Measurements from ENCODE around the gene NUP133.
A peak's percentile ranks its signal among the peaks of the same experiment; 100 is the strongest.
"Not testable (repeated sequence)": the region's sequence is repeated elsewhere in the genome, so short reads cannot be mapped to it uniquely, and the experiment has no call there.

NUP133 gene

DNA sequence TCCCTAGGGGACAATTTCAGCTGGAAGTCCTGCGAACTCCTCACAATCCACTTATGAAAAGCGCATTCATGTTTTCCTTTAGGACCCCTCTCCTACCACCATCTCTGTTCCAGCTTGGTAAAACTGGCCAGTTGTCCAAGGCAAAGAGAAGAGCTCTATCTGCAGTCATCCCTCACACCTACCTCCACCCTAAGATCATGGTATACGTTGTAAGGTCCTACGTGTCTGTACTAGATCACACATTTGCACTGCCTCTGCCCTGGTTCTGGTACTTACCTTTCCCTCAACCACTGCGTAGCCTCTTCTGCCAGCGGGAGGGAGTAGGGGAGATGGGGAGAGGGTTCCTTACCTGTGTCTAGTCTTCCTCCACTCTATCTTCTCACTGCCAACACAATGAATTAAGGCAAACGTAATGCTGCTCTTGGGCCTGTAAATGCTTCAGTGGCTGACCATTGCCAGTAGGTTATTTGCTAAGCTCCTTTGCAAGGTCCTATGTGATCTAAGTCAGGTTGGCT lies 739 bp upstream of the NUP133 start:
- no peak for DNase-seq (ENCODE audit: low read depth)

DNA sequence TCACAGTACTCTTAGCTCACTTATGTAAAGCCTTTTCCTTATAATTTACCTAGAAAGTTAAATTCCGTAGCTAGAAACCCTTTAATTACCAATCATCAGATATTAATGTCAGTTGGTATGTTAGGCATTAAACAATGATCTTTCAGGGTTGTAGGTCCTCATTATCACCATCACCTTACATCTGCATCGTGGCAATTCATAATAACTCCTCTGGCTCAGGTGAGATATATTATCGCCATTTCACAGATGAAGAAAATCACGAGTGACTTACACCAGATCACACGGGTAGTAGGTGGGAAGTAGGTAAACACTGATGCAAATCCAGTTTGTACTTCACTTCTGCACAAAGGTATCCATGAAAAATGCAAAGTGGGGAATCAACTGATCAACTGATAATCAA lies 639 bp downstream of the NUP133 start:
- DNase-seq (ENCODE audit: low read depth), result no peak

DNA sequence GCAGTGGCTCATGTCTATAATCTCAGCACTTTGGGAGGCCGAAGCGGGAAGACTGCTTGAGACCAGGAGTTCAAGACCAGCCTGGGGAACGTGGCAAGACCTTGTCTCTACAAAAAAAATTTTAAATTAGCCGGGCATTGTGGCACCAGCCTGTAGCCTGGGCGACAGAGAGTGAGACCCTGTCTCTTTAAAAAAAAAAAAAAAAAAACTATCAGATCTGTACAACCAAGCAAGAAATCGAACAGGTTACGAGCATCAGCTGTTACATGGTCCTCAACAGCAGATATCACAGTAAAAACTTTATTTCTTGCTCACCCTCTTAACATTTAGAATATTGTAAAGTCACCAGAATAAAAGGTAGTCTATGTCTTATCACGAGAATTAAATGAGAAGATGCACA lies 1.5 kb downstream of the NUP133 start:
- DNase-seq (ENCODE audit: low read depth), result no peak

DNA sequence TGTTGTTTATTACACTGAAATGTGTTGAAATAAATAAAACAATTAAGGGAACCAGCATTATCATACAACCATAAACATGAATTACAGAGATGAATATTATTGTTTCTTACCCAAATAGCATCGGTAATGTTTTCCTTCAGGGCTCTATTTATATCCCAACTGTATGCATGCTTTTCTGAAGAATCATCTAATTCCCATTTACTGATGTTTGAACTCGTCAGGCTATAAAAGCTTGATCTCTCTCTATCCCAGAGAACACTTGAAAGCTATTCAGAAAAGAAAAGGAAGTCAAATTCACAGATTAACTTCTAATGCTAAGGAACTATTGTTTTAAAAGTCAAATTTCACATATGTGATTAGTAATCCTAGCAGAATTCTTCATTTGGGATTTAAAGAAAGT lies 12.4 kb downstream of the NUP133 start:
- no peak for DNase-seq (ENCODE audit: low read depth)

DNA sequence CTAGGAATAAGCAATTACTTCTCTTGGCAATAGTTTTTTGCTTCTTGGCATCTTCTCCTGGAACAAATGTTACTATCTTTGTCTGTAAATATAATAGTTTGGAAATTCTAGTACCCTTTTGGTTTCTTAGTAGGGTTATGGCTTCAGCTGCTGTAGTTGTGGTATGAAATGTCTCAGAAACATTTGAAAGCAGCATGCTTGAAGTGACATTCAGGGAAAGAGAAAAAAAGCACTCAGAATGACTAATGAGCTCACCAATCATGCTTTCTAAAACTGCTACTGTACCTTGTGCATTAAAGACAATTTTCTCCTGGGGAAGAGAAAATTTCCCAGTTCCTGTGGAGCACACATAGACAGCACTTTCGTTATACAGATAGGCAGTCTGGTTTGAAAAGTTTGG lies 21.0 kb downstream of the NUP133 start:
- no peak for DNase-seq (ENCODE audit: low read depth)

DNA sequence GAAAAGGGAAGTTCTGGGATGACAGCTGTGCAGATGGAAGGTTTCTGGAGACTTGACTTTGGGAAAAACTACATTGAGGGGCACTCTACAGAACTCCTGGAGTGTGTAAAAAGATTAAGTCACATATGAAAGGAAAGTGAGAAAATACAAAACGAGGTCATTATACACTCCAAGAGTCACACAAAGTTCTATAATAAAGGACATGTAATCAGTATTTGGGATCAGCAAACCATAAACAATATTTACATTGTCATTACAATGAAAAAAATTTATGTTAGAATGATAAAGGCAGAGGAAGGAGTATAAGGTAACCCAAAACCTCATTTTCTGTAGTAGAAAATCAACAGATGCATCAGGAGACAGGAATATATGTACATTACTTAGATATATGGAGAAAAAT lies 22.8 kb downstream of the NUP133 start:
- no peak for DNase-seq (ENCODE audit: low read depth)

DNA sequence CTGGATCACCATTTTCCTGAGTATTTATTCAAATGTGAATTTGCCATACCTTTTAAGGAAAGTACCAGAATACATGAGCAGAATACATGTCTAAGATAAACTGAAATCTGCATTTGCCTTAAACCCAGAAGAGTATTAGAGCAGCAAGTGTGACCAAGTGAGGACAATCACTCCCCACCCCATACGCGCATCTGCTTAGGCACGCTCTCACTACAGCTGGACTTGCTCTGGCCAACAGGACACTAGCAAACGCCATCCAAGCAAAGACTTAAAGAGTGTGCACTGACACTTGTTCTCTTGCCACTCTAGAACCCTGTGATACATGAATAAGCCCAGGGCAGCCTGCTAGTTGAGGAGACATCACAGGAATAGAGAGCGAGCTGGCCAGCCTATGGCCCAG lies 25.6 kb downstream of the NUP133 start:
- DNase-seq (ENCODE audit: low read depth), result no peak

DNA sequence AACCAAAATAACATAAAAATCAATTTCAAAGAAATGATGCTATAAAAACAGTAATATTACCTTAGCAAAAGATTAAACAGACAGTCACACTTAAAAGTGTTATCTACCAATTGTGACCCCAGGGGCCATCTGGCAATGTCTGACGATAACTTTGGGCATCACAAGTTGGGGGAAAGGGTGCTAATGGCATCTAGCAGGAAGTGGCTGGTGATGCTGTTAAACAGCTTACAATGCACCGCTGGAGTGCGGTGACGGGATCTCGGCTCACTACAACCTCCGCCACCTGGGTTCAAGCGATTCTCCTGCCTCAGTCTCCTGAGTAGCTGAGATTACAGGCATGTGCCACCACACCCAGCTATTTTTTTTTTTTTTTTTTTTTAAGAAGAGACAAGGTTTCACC lies 27.6 kb downstream of the NUP133 start:
- DNase-seq (ENCODE audit: low read depth), result no peak

DNA sequence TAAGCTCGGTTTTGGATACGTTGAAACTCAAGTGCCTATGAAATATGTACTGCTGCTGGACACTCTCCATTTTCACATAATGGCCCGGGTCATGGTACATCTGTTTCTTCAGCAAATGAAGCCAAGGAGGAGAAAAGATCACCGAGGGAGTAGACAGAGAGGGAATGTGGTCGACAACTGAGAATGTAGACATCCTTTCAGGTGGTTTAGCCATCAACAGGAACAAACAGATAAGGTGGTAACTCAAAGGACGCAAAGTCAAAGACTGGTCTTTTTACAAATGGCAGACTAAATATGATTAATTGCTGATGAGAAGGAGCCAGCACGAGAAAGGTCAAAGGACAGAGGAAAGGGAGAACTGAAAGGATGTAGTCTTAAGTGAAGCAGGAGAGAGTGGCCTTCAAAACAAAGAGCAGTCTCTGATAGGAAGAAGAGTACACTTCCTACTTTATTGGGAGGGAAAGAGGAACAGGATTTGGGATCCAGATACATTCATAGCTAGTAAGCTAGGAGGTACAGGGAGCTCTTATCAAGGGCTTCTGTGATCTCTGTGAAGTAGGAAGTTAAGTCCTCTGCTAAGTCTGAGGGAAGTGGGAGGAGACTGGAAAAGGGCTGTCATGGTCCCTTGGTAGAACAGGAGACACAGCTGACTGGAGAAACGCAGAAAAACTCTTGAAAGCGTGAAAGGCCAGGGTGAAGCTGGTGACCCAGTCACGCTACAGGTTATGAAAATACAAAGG lies 28.3 kb downstream of the NUP133 start:
- no peak for DNase-seq (ENCODE audit: low read depth)

DNA sequence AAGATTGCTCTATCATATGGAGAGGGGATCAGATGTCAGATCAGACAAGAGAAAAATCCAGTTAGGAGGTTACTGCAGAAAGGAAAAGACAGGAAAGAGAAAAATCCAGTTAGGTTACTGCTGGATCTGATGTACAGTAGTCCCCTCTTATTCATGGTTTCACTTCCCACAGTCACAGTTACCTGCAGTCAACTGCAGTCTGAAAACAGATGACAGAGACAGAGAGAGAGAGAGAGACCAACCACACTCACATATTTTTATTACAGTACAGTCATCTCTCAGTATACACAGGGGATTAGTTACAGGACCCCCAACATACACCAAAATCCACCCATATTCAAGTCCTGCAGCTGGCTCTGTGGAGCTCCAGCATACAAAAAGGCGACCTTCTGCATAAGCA lies 29.3 kb downstream of the NUP133 start:
- DNase-seq (ENCODE audit: low read depth), result no peak

DNA sequence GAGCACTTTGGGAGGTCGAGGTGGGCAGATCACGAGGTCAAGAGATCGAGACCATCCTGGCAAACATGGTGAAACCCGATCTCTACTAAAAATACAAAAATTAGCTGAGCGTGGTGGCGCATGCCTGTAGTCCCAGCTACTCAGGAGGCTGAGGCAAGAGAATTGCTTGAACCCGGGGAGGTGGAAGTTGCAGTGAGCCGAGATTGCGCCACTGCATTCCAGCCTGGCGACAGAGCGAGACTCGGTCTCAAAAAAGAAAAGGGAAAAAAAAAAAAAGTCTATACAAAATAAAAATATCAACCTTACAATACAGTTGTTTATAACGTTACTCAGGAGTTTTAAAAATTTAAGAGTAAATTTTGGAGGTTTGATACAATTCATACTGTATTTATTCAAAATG lies 32.3 kb downstream of the NUP133 start:
- not testable (repeated sequence) for DNase-seq (ENCODE audit: low read depth)

DNA sequence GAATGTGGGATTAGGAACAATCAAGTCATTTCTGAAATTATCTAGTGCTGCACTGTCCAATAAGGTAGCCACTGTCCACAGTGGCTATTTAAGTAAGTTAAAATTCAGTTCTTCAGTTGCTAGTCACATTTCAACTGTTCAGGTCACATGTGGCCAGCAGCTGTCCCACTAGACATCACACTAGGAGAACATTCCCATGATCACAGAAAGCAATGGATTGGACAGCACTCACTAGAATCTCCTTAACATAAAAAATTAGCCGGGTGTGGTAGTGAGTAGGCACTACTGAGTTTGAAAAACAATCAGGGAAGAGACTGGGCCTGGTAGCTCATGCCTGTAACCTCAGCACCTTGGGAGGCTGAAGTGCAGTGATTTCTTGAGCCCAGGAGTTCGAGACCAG lies 33.6 kb downstream of the NUP133 start:
- no peak for DNase-seq (ENCODE audit: low read depth)

DNA sequence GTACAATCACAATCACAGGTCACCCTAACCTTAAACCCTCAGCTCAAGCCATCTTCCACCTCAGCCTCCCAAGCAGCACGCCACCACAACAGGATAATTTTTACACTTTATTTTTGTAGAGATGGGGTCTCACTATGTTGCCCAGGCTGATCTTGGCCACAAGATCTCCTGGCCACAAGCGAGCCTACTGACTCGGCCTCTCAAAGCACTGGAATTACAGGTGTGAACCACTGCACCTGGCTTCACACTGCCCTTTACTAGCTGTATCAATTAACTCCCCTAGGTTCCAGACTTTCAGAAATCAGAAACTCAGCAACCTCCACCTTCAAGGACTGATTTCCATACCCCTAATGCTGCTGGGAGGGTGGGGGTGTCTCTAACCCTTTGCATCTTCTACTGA lies 37.0 kb downstream of the NUP133 start:
- no peak for DNase-seq (ENCODE audit: low read depth)

DNA sequence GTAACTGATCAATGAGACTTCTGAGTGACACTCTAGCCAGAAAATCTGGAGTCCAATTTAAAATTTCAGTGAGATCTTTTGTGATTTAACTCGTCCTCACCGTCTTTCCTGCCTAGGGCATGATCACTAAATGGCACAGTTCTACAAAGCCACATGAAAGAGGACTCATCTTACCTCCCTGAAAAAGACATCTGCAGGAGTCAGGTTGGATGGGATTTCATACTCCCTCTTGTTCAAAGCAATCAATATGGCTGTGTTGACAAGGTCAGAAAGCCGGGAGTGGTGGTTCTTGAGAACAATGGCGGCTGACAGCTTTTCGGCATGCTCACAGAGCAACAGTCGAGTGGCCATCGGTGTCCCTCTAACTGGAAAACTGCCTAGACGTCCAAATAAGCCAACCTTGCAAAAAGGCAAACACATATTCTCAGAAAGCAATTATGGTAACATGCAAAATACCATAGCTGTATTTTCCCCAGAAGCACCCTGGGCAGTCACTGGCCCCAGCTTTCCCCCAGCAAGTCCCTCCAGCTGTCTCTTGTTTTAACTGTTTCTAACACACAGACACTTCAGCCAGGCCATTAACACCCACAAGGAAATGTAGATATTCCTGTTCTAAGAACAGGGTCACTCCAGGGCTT lies 37.6 kb downstream of the NUP133 start:
- no peak for DNase-seq (ENCODE audit: low read depth)

DNA sequence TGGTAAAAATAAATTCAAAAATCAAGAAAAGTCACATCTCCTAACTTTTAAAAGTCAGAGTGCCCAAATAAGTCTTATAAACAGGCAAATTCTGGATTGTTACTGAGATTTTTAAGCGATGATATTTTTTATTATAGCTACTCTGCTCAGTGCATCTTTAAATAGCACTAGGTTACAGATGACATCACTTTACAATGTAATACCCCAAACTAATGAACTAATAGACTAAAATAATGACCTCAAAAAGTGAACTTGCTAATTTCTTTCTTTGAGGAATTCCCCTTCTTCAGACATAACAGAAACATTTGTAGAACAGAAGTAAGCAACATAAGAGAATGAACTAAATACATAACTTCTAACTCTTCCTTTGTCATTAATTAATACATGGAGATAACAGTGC lies 41.3 kb downstream of the NUP133 start:
- no peak for DNase-seq (ENCODE audit: low read depth)

DNA sequence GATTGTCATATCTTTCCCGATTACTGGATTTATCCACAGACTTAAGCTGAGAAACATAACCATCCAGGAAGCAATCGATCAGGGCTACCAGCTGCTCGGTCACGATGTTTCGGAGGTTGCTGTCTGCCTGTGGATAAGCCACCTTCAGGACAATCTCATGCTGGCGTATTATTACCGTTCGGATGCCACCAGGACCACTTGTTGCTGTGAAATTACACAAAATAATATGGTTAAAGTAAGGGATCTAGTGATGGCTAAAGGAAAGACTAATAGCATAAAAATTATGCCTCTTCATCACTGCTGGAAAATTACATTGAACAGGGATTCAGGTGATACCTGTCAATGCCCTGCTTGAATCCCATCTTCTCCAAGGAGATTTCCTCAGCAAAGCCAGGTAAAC lies 43.5 kb downstream of the NUP133 start:
- DNase-seq (ENCODE audit: low read depth), result no peak

DNA sequence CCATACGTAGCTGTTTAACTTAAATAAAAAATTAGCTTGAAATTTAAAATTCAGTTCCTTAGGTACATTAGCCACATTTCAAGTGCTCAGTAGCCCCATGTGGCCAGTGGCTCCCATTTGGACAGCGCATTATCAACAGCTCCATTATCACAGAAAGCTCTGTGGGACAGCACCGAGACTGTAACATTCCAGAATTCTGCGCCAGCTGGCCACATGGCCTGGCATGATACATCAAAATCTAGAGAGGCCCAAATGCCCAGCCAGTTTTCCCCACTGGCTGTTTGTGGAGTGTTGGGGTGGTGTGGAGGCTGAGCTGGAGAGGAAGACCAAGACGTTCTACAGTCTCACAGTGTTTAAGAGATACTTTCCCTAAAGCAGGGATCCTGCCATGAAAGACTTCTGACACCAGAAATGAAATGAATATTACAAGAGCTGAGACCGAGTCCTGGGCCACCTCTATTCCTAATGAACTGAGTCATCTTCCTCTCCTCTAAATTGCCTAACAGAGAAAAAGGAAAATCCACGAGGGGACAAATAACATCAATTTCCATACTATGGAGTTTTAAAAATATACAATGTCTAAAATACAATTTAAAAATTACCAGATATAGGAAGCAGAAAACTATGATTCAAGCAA lies 47.0 kb downstream of the NUP133 start:
- DNase-seq (ENCODE audit: low read depth), result no peak

DNA sequence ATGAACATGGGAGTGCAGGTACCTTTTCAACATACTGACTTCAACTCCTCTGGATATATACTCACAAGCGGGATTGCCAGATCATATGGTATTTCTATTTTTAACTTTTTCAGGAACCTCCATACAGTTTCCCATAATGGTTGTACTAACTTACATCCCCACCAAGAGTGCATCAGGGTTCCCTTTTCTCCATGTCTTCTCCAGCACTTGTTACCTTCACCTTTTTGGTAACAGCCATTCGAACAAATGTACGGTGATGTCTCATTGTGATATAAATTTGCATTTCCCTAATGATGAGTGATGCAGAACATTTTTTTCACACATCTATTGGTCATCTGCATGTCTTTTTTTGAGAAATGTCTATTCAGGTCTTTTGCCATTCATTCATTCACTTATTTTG lies 48.3 kb downstream of the NUP133 start:
- DNase-seq (ENCODE audit: low read depth), result no peak

DNA sequence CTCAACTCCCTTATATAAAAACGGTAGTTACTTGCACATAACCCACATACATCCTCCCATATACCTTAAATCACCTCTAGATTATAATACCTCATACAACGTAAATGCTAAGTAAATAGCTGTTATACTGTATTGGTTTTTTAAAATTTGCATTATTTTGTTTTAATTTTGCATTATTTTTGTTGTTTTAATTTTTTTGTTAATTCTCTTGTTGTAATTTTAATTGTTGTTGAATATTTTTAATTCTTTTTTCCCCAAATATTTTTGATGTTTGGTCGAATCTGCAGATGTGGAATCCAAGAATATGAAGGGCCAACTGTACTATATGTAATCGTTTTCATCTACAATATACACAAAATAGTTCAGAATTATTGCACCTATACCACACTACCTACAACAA lies 50.7 kb downstream of the NUP133 start:
- no peak for DNase-seq (ENCODE audit: low read depth)

DNA sequence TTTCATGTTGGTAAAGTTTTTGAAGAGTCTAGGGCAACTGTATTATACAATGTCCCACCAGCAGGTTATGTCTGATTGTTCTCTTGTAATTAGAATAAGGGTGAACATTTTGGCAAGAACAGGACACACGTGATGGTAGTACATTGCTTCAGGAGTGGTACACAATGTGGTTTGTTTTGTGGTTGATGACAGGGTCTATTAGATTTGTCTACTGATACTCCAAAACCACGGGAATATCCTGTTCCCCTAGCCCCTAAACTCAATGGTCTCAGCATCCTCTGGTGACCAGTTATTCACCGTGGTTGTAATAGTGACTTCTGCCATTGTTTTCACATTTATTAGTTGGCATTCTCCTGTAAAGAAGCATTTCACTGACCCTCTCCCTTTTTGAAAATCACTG lies 52.1 kb downstream of the NUP133 start:
- DNase-seq (ENCODE audit: low read depth), result peak; percentile 38

DNA sequence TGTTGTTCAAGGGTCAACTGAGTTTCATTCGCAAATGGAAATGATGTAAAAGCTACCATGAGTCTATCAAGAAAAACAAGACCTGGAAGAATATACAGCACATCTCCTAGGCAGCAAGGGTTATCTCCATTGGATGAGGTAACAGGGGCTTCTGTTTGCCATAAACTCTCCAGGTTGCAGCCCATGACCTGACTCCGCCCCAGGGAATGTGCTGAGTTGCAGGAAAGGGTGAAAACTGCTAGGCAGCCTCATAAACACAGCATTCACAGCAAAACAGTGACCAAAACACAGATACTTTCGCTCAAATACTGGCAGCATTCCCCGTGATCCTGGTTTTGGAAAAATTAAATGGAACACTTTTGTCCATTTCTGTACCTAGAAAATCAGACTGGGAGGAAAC lies 54.1 kb downstream of the NUP133 start:
- DNase-seq (ENCODE audit: low read depth), result no peak

DNA sequence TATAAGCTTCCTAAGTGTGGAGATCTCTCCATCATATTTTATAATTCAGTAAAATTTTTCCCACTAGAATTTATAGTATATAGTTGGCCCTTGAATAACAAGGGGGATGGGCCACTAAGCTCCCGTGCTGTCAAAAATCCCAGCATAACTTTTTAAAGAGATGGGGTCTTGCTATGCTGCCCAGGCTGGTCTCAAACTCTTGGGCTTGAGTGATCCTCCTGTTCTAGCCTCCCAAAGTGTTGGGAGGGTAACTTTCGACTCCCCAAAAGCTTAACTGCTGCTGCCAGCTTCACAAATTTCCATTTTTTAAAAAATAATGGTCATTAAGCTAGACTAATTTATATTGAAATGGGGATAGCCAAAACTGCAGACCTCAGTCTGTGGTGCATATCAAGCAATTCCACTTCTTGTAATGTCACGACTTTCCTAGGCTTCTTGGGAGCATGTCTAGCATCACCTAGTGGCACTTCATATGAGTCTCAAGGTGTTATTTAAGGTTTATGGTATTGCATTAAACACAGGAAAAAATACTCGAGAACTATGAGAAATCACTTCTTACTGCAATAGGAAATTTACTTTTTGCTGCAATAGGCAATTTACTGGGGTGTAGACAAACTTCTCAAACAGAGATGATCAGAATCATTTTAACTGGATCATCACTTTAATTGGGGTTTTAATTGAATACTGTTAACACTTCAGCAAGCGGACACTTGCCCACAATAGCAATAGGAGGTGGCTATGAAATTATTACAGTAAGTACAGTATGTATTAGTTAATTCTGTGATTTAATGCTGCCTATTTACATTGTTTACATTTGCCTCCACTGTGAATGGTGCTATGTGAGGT lies 55.0 kb downstream of the NUP133 start:
- DNase-seq (ENCODE audit: low read depth), result peak; percentile 34

DNA sequence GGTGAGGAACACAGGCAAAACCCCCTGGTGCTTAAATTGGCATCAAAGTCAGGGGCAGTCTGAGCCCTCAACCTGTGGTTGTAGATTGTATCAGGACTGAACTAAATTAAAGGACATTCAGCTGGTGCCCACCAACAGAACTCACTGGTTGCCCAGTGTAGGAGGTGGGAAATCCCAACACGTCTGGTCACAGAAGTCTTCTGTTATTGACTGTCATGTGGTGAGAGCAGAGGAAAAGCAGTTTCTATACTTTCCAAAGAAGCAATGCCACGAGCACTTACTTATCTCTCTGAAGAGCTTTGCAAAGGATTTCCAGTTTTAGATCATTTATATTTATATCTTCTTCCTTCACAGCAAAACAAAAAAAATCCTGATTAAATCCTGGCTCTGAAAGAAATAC lies 59.3 kb downstream of the NUP133 start:
- no peak for DNase-seq (ENCODE audit: low read depth)
